Measurements from ENCODE around the gene NDUFB4.

Gene NDUFB4

GRCh38 chr3:120596116-120596852 lies at the start of gene NDUFB4:
NDUFB4 (plus strand) TSS chr3:120596336; CDS start chr3:120596360, 24 bp downstream.
- ATAC-seq = peak; percentile 97
- peak; percentile 95 for DNase-seq

- DNase-seq (no peak), ATAC-seq (no peak)
These were observed 45.6 kb upstream of the NDUFB4 start for GRCh38 chr3:120550546-120550945.

- ATAC-seq (no peak), DNase-seq (no peak)
These were observed 43.7 kb upstream of the NDUFB4 start for GRCh38 chr3:120552184-120553172.

- DNase-seq = no peak
These were observed 41.1 kb upstream of the NDUFB4 start for GRCh38 chr3:120554812-120555606.

GRCh38 chr3:120555657-120556509 lies 40.3 kb upstream of the NDUFB4 start:
- no peak for DNase-seq
- ATAC-seq = no peak

More at GRCh38 chr3:120554812-120555606, 41.1 kb upstream of the NDUFB4 start:
- no peak for ATAC-seq

- no peak for ATAC-seq
- no peak for DNase-seq
These were observed 39.0 kb upstream of the NDUFB4 start for GRCh38 chr3:120557115-120557514.

- peak; percentile 87 for DNase-seq
These were observed 37.3 kb upstream of the NDUFB4 start for GRCh38 chr3:120558771-120559241.

GRCh38 chr3:120559242-120560061 lies 36.7 kb upstream of the NDUFB4 start:
- peak; percentile 71 for ATAC-seq
- peak; percentile 12 for DNase-seq

More at GRCh38 chr3:120558771-120559241, 37.3 kb upstream of the NDUFB4 start:
- ATAC-seq = peak; percentile 74

GRCh38 chr3:120560304-120561250 lies 35.6 kb upstream of the NDUFB4 start:
- no peak for DNase-seq
- no peak for ATAC-seq

- ATAC-seq (peak; percentile 70), DNase-seq (peak; percentile 69)
These were observed 34.7 kb upstream of the NDUFB4 start for GRCh38 chr3:120561251-120562045.

GRCh38 chr3:120563356-120564022 lies 32.6 kb upstream of the NDUFB4 start:
- ATAC-seq (no peak), DNase-seq (no peak)

- no peak for ATAC-seq
- no peak for DNase-seq
These were observed 29.7 kb upstream of the NDUFB4 start for GRCh38 chr3:120566243-120566975.

GRCh38 chr3:120567370-120568201 lies 28.6 kb upstream of the NDUFB4 start:
- ATAC-seq = peak; percentile 70

GRCh38 chr3:120568202-120568531 lies 28.0 kb upstream of the NDUFB4 start:
- ATAC-seq (no peak), DNase-seq (no peak)

More at GRCh38 chr3:120567370-120568201, 28.6 kb upstream of the NDUFB4 start:
- no peak for DNase-seq

- ATAC-seq (no peak), DNase-seq (no peak)
These were observed 27.5 kb upstream of the NDUFB4 start for GRCh38 chr3:120568598-120568997.
